Mesothelial cell of epicardium (in vitro differentiated cells): Measurements from ENCODE around the gene NCL. TPM values are rescaled to one million over a fixed set of nuclear protein-coding genes. Genes with fewer than 3 reads are reported as not detected.
A peak's percentile ranks its signal among the peaks of the same experiment; 100 is the strongest.

Experiments used
- DNase-seq, 2 experiments: peaks; one replicate each; pipeline ENCODE4 v3.0.0; 2021; ENCODE audit warnings: low spot score in 2 of 2; ENCODE audit not compliant: unreplicated experiment in 2 of 2
- H3K27ac Mint-ChIP-seq: 2 replicates; pipeline ENCODE4 v1.8.0; 2021; ENCODE audit warnings: mixed read lengths
- H3K27me3 Mint-ChIP-seq: 2 replicates; pipeline ENCODE4 v1.8.0; 2021; ENCODE audit warnings: low read depth, mixed read lengths
- H3K36me3 Mint-ChIP-seq: 2 replicates; pipeline ENCODE4 v1.8.0; 2021; ENCODE audit warnings: mixed read lengths
- H3K4me1 Mint-ChIP-seq: 2 replicates; pipeline ENCODE4 v1.8.0; 2021; ENCODE audit warnings: mixed read lengths
- H3K4me3 Mint-ChIP-seq: 2 replicates; pipeline ENCODE4 v1.8.0; 2021; ENCODE audit warnings: mild to moderate bottlenecking, moderate library complexity, mixed read lengths
- H3K9me3 Mint-ChIP-seq: 2 replicates; pipeline ENCODE4 v1.8.0; 2021; ENCODE audit warnings: mixed read lengths
- CTCF ChIP-seq: fragments of 200-600 bp; sonication (generic); IDR thresholded peaks from one replicate; pipeline ENCODE4 v1.5.0; 2021; ENCODE audit warnings: antibody characterized with exemption; ENCODE audit not compliant: unreplicated experiment
- total RNA-seq: library from RNA; stranded (reverse); gene quantifications from 3 replicates; pipeline ENCODE4 v1.2.1, GENCODE V29; 2021

NCL gene
- total RNA-seq, 1 donor from 2014 or later: 631 TPM

- no peak for TF ChIP-seq CTCF
- Mint-ChIP-seq H3K27ac (no peak overlapping the region), H3K27me3 (no peaks in the 10 kb centered on the region)
These were observed 19.4 kb upstream of the NCL start for GRCh38 chr2:231483398-231484329.

GRCh38 chr2:231482806-231483391 lies 18.6 kb upstream of the NCL start:
- Mint-ChIP-seq H3K4me1 (no peaks in the 10 kb centered on the region), H3K27me3 (no peaks in the 10 kb centered on the region), H3K36me3 (no peaks in the 10 kb centered on the region), H3K4me3 (no peak overlapping the region), H3K9me3 (no peaks in the 10 kb centered on the region), H3K27ac (no peak overlapping the region)
- TF ChIP-seq CTCF: peak; percentile 74
- DNase-seq: peak; percentile 50 to 73

More at GRCh38 chr2:231483398-231484329, 19.4 kb upstream of the NCL start:
- Mint-ChIP-seq H3K9me3 (no peaks in the 10 kb centered on the region), H3K36me3 (no peaks in the 10 kb centered on the region), H3K4me3 (no peak overlapping the region), H3K4me1 (no peaks in the 10 kb centered on the region)
- DNase-seq: no peak

GRCh38 chr2:231480781-231481180 lies 16.5 kb upstream of the NCL start:
- DNase-seq: no peak
- Mint-ChIP-seq H3K4me1 (no peaks in the 10 kb centered on the region), H3K36me3 (no peaks in the 10 kb centered on the region), H3K27ac (no peak overlapping the region), H3K9me3 (no peaks in the 10 kb centered on the region), H3K27me3 (no peaks in the 10 kb centered on the region), H3K4me3 (no peak overlapping the region)
- TF ChIP-seq CTCF: no peak

GRCh38 chr2:231479455-231479854 lies 15.2 kb upstream of the NCL start:
- H3K9me3 Mint-ChIP-seq: no peaks in the 10 kb centered on the region
- H3K4me3 Mint-ChIP-seq: no peak overlapping the region
- H3K27me3 Mint-ChIP-seq: no peaks in the 10 kb centered on the region
- no peak overlapping the region for H3K27ac Mint-ChIP-seq
- DNase-seq: no peak
- no peaks in the 10 kb centered on the region for H3K4me1 Mint-ChIP-seq
- no peak for TF ChIP-seq CTCF
- H3K36me3 Mint-ChIP-seq: no peaks in the 10 kb centered on the region

- no peaks in the 10 kb centered on the region for H3K9me3 Mint-ChIP-seq
- no peak for TF ChIP-seq CTCF
- no peaks in the 10 kb centered on the region for H3K36me3 Mint-ChIP-seq
- no peaks in the 10 kb centered on the region for H3K4me1 Mint-ChIP-seq
- H3K27ac Mint-ChIP-seq: no peak overlapping the region
- H3K27me3 Mint-ChIP-seq: peaks cover 3% of the 10 kb centered on the region
- H3K4me3 Mint-ChIP-seq: no peak overlapping the region
- DNase-seq: no peak
These were observed 12.6 kb upstream of the NCL start for GRCh38 chr2:231476920-231477319.
